Esophagus muscularis mucosa (tissue), 3 donors: Measurements from ENCODE around the gene GLB1L.

ENCODE experiments used
- CTCF ChIP-seq, 3 experiments: fragments of 200-600 bp in 2 of 3; fragments of 450-650 bp in 1 of 3; sonication (generic) in 2 of 3; IDR thresholded peaks; one replicate each; pipeline ENCODE4 v1.5.1; 2017 to 2019; ENCODE audit warnings: antibody characterized with exemption in 3 of 3, mild to moderate bottlenecking in 2 of 3, moderate library complexity in 1 of 3
- POLR2A ChIP-seq: fragments of 450-650 bp; IDR thresholded peaks from one replicate; pipeline ENCODE4 v1.6.1; 2017; ENCODE audit warnings: antibody characterized with exemption, moderate library complexity, mild to moderate bottlenecking, low read depth
- POLR2AphosphoS5 ChIP-seq, 2 donors: sonication (generic); formaldehyde crosslinking; IDR thresholded peaks; one replicate each; pipeline ENCODE4 v1.6.1; 2017; ENCODE audit warnings: antibody characterized with exemption in 2 of 2

- TF ChIP-seq CTCF (IDR thresholded peaks at IDR 0.05): no peak
- no peak for TF ChIP-seq POLR2AphosphoS5 (IDR thresholded peaks at IDR 0.05)
- no peak for TF ChIP-seq POLR2A
These were observed 3.6 kb upstream of the GLB1L start for GRCh38 chr2:219248845-219249202.
